Measurements from ENCODE around the gene UROC1.

UROC1 gene

DNA sequence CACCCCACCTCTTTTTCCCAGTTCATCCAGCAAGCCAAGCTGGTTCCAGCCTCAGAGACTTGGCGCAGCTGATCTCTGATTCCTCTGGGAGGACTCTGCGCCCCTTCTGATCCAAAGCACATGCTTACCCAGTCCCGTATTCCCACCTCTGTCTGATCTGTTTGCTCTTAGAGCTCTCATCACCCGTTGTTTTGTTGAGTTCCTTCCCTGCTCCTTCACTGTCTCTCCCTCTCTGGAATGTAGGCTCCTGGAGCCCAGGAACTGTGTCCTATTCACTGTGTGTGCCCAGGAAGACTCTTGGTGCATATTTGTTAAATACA, 40.6 kb downstream of the UROC1 start:
- DNase-seq: no peak

- no peak for DNase-seq
These were observed 41.2 kb downstream of the UROC1 start for GRCh38 chr3:126476166-126477060.

- peak; percentile 80 for DNase-seq
These were observed 42.0 kb downstream of the UROC1 start, which contains the start of gene ZXDC for GRCh38 chr3:126475413-126476114. Gene ZXDC, minus strand, starts transcription at chr3:126475891. Its CDS starts 26 bp downstream, at chr3:126475865.

GRCh38 chr3:126474498-126475412, 42.8 kb downstream of the UROC1 start:
- DNase-seq: no peak

- no peak for DNase-seq
These were observed 44.0 kb downstream of the UROC1 start for GRCh38 chr3:126473292-126474168.

DNA sequence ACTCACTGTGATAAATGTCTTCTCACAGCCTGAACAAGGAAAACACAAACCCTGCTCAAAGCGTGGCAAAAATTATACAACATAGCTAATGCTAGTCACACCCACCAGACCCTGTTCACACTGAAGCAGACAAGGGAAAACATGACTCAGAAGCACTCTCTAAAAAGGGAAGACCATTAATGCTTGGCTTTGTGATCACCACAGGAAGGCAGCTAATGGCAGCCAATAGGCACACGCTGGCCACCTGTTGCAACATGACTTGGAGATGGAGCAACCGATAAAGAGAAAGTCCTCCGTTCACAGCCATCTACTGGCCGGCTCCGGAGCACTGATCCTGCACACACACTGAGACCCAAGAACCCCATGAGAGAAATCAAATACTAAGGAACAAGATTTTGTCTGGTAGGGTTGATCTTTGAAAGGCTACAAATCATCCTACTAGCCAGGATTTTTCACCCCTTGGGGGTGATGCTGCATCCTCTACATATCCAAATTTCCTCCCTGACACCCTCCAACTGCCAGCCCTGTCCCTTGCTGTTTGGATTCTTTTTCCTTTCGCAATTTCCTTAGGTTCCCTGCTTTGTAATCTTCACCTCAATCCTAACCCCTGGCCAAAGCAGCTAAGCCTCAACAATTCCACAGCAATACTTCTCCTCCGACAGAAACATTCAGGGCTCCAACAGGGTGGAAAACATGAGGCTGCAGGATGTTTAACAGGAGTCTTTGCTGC, 45.1 kb downstream of the UROC1 start:
- DNase-seq: no peak

DNA sequence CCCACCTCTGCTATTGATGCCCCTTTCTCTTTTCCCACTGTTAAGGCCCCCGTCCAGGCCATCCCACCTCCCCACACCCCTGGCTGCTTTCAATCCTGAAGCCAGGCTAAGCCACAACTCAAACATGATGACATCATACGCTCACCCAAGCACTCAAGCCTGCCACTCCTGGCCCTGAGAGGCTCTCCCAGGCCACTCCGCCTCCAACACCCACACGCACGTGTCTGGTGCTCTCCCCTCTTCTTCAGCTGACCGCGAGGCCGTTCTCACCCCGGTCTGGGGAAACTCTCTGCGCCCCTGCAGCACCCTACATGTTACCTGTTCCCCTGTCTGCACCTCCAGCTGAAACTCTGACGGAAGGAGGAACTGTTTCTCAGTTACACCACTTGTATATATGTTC, 48.1 kb downstream of the UROC1 start:
- DNase-seq: no peak

GRCh38 chr3:126468028-126468891, 49.3 kb downstream of the UROC1 start:
- DNase-seq: no peak

DNA sequence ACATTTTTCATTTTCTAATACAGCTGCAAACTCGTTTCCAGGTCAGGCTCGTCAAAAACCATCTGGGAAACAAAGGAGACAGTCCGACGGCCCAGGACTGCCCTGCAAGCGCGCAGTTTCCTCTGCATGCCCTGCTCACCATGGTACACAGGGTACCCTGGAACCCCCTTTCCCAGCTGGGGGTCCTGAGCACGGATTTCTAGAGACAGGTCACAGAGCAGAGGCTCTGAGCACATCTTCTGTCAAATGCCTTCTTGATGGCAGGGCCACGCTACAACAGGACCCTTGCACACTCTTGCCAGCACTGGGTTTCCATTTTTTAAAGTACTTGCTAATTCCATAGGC, 50.0 kb downstream of the UROC1 start:
- DNase-seq: no peak

DNA sequence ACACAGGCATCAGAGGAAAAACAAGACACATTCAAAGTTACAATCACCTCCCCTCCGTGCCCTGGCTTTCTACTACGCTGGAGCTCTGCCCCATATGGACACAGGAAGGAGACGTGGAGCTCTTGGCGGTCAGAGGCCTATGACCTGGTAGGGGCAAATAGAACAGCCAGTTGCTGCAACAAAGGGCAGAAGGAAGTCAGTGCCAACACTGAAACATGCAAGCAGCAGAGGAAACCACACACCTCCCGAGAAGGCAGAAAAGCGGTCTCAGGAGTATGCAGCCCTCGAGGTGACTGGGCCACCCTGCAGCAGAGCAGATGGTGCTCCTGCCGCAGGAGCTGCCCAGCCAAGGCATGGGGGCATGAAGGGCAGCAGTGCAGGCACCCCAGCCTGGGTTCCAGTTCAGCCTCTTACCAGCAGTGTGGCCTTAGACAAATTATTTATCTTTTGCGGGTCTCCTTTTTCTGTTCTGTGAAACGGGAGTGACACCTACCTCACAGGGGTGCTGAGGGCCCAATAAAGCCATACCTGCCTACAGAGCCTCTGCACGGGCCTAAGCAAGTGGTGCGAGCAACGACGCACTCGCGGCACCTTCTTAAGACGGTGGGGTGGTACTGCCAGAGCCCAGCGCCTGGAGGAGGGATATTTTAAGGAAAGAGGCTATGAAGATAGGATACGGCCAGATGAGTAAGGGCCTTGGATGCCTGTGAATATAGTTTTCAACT, 50.5 kb downstream of the UROC1 start:
- no peak for DNase-seq

- no peak for DNase-seq
These were observed 51.5 kb downstream of the UROC1 start for GRCh38 chr3:126465928-126466544.

DNA sequence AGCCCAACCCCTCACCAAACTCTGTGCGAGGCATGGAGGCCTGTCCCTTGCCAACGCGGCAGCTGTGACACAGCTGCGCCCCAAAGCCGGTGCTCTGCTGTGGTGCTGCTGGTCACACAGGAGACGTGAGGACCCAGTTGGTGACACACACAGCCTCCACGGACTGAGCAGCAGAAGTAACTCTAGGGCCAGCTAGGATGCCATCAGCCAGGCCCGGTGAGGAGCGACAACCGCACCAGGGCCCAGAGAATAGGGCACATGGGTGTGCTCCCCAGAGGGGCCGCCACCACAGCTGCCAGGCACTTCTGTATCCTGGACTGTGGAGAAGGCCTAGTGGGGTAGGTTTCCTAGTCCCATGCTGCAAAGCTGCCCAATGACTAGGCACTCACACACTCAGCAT, 52.6 kb downstream of the UROC1 start:
- DNase-seq: no peak

GRCh38 chr3:126464494-126464893, 53.1 kb downstream of the UROC1 start:
- DNase-seq: no peak

DNA sequence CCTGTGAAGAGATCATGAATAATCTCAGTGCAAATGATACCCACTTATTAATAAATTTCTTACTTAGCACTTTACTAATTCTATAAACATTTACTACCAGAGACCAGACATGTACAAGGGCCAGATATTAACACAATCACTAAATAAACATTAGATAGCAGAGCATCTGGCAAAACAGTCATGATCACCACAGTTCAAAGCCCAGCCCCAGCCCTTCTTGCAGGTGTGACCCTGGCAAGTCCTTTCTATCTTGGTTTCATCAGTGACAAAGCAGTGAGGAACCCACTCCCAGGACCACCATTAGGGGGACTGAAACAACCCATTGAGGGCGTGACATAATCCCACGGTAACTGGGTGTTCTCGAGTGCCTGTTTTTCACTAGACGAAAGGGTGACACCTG, 53.5 kb downstream of the UROC1 start:
- DNase-seq: no peak

DNA sequence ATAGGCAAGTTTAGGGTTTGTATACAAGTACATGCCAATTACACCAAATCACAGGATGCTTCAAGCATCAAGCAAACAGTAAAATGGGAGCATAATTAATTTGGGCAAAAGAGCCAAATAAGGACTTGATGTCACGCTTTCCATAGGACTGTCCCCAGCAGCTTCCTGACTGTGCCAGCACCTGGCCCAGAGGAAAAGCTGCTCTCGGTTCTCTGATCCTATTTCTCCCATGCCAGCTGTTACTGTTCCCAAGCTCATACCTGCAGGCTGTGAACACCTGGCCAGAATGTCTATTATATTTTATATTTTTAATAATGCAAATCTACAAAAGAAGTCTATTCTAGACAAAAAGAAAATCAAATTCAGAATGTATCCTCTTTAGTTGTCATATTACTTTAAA, 54.1 kb downstream of the UROC1 start:
- no peak for DNase-seq

DNA sequence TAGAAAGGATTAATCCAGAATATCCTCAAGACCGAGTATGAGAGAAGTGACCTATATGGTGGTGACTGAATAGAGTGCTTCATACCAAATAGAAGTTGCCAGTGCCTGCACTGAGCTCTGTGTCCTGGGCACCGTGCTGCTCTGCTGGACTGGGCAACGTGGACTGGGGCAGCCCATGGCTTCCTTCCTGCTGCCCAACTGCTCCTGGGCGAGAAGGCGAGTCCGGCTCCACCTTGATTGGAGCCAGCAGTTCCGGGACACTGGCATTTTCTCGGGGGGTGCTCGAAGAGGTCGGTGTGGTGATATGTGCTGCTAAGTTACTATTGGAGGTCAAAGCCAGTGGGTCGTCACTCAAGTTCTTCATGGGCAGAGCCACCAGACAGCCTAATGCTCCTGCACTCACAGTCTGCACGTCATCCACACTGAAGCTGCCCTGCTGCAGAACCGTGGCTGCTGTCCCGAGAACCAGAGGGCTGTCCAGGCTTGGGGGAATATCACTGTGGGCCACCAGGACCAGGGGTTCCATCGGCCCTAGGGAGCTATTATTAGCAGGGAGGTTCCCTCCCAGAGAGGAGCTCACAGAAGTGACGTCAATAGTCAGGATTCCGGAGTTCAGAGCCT, 56.0 kb downstream of the UROC1 start:
- no peak for DNase-seq

DNA sequence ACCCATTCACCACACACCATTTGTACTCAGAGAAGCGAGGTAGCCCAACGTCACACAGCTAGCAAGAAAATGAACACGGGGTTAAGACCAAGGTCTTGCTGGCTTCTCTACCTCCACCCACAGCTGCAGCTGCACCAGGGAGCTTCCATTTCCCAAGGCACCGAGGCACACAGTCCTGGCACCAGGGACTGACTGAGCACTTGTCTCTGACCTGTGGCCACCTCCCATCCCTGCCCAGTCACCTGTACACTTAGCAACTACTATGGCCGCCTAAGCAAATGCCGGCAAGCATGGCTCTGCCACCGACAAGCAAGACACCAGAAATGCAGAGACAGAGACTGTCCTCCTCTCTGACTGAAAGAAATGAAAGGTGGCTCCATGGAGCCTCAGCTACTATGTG, 57.2 kb downstream of the UROC1 start:
- no peak for DNase-seq

- DNase-seq: no peak
These were observed 57.8 kb downstream of the UROC1 start for GRCh38 chr3:126459763-126460127.

All from NCI-H2227 treated with DMSO at 0.1 percent for 48 hours (cell line).